Heart left ventricle (tissue), 16 donors: ENCODE results near the gene GPC2. TPM values are rescaled to one million over a fixed set of nuclear protein-coding genes. Genes with fewer than 3 reads are reported as not detected.

Experiments used
- ATAC-seq, 4 donors: fragments of 200-7000 bp; cut with Tn5 transposase; one replicate each; pipeline ENCODE4 v1.9.1; 2020 to 2022; ENCODE audit warnings: moderate library complexity in 4 of 4, mild to moderate bottlenecking in 3 of 4, moderate number of reproducible peaks in 1 of 4
- DNase-seq, 5 donors: peaks; one replicate each; pipeline ENCODE4 v3.0.0-alpha.2; 2020
- H3K27ac ChIP-seq, 12 donors: fragments of 200-600 bp; sonication (generic) in 4 of 12; one replicate each; pipeline versions ENCODE4 v1.5.0 to v1.8.0; 2016 to 2022; ENCODE audit warnings: mild to moderate bottlenecking in 2 of 12
- H3K27me3 ChIP-seq, 9 donors: fragments of 200-600 bp; sonication (generic) in 2 of 9; one replicate each; pipeline versions ENCODE4 v1.5.1 to v1.8.0; 2016 to 2022; ENCODE audit warnings: mild to moderate bottlenecking in 3 of 9
- H3K36me3 ChIP-seq, 9 donors: fragments of 200-600 bp; sonication (generic) in 2 of 9; one replicate each; pipeline versions ENCODE4 v1.5.0 to v1.8.0; 2018 to 2022; ENCODE audit warnings: mild to moderate bottlenecking in 2 of 9
- H3K4me1 ChIP-seq, 12 donors: fragments of 200-600 bp; sonication (generic) in 4 of 12; one replicate each; pipeline versions ENCODE4 v1.5.0 to v1.8.0; 2016 to 2022; ENCODE audit warnings: mild to moderate bottlenecking in 3 of 12
- H3K4me3 ChIP-seq, 12 donors: fragments of 200-600 bp; sonication (generic) in 4 of 12; one replicate each; pipeline versions ENCODE4 v1.5.0 to v1.8.0; 2017 to 2022; ENCODE audit warnings: mild to moderate bottlenecking in 9 of 12, moderate library complexity in 4 of 12
- H3K9me3 ChIP-seq, 12 donors: fragments of 200-600 bp; sonication (generic) in 4 of 12; one replicate each; pipeline versions ENCODE4 v1.5.0 to v1.8.0; 2016 to 2022; ENCODE audit warnings: mild to moderate bottlenecking in 1 of 12
- POLR2A ChIP-seq, 2 donors: fragments of 450-650 bp; IDR thresholded peaks; one replicate each; pipeline ENCODE4 v1.6.1; 2017; ENCODE audit warnings: antibody characterized with exemption in 2 of 2, mild to moderate bottlenecking in 2 of 2, moderate library complexity in 2 of 2
- WGBS, 4 donors: extraction: QIAGEN DNeasy Blood & Tissue Kit in 2 of 4; methylation state at CpG; one replicate each; pipeline versions ENCODE4 v1.1.5 to v1.1.7; 2013 to 2018; 5-methylcytosine and 5-hydroxymethylcytosine counted together
- intact Hi-C, 10 donors: fragments of 100-400 bp; cut with DNase I; formaldehyde crosslinking; loops; one replicate each; pipeline versions ENCODE4 v1.11.1 to v1.14.2; 2022
- polyA plus RNA-seq, 2 donors: library from polyadenylated mRNA; stranded (reverse); fragments of 200-250 nt; gene quantifications; one replicate each; pipeline ENCODE4 v1.2.3, GENCODE V29; 2013
- total RNA-seq, 9 donors: library from RNA; depleted of rRNA in 2 of 9; stranded (reverse); fragments of >200 nt in 2 of 9; fragmentation: NEBNext Ultra II Directional in 3 of 9; extraction: Animal tissue kit (Norgen Biotek cat#: 25700) in 3 of 9; gene quantifications; one replicate each; pipeline versions ENCODE4 v1.1.0 to v1.2.4, GENCODE V29; 2016 to 2023
- TF ChIP-seq, protein P1 (sequence below), 12 donors: fragments of 200-600 bp; sonication (generic) in 4 of 12; IDR thresholded peaks; one replicate each; pipeline versions ENCODE4 v1.5.0 to v1.8.0; 2018 to 2022; ENCODE audit warnings: antibody characterized with exemption in 12 of 12, mild to moderate bottlenecking in 5 of 12
- donor health status: ischemic (EF 13 %, LVEDD 7.1; RV severe dilation, severe dysfunction).
- donor health status: healthy with polysubstance abuse.
- donor health status: DM: no; HTN: yes; CAD: no.
- donor health status: DM: no; HTN: no; CAD: no.
- donor health status: ischemic (EF 25% LVEDD 6.9; RV normal size, moderate dysfunction).
- donor health status: ischemic (EF 25% LVEDD 5.7; RV mildly dilated, moderate dysfunction).
- donor health status: healthy.
- donor health status: DM: yes; HTN: yes; CAD: no.
- donor health status: ischemic (EF 35%, LVEDD 5.7; RV mildly dilated, moderate dysfunction).
- donor health status: nonischemic (EF 11% LVEDD 7.7; RV severe dilation, severe dysfunction).
- donor health status: DM: yes; HTN: yes; CAD: no.
- donor health status: PGD.
- donor health status: ischemic (EF 29% LVEDD 5.4; RV normal size, mild dysfunction).
- donor health status: nonischemic (EF 23%, LVEDD 6.1; RV moderate dilation, normal function).

GPC2 gene
- total and polyA plus RNA-seq, 11 donors = 0.27 to 1.1 (median 0.50) TPM; not detected in 2

DNA sequence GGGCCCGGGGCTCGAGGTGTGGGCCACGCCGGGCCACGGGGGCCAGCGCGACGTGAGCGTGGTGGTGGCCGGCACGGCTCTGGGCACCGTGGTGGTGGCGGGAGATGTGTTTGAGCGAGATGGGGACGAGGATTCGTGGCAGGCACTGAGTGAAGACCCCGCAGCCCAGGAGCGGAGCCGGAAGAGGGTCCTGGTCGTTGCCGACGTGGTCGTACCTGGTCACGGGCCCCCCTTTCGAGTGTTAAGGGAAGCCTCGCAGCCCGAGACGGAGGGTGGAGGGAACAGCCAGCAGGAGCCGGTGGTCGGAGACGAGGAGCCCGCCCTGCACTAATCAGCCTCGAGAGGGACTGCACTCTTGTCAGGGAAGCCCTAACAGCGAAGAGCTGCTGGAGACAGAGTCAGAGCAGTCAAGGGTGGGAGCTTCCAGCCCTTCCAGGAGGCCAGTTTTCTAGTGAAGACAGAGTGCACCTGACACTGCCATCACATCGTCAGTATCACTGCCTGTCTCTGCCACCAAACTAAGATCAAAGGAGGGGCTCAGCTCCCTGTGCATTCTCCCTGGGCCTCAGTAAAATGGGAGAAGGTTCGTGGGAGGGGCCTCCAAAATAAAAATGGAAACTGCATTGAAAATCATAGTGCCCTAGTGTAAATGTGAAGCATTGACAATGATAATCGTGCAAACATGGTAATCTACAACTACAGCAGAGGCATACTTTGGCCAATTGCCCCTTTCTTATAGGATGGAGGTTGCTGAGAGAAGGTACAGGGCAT is 49.1 kb downstream of the GPC2 start:
- no peak for TF ChIP-seq POLR2A (IDR thresholded peaks at IDR 0.05)
- TF ChIP-seq, protein P1, sequence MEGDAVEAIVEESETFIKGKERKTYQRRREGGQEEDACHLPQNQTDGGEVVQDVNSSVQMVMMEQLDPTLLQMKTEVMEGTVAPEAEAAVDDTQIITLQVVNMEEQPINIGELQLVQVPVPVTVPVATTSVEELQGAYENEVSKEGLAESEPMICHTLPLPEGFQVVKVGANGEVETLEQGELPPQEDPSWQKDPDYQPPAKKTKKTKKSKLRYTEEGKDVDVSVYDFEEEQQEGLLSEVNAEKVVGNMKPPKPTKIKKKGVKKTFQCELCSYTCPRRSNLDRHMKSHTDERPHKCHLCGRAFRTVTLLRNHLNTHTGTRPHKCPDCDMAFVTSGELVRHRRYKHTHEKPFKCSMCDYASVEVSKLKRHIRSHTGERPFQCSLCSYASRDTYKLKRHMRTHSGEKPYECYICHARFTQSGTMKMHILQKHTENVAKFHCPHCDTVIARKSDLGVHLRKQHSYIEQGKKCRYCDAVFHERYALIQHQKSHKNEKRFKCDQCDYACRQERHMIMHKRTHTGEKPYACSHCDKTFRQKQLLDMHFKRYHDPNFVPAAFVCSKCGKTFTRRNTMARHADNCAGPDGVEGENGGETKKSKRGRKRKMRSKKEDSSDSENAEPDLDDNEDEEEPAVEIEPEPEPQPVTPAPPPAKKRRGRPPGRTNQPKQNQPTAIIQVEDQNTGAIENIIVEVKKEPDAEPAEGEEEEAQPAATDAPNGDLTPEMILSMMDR (IDR thresholded peaks at IDR 0.05) = no peak
- H3K9me3 ChIP-seq = no peaks in the 10 kb centered on the region
- peak overlapping the region; percentile 74 to 99 (median 94) for H3K4me3 ChIP-seq
- H3K27ac ChIP-seq = peak overlapping the region in 11 of 12 donors; percentile 88 to 98 (median 97)
- H3K4me1 ChIP-seq = peaks cover 0 to 41% (median 18%) of the 10 kb centered on the region in 12 donors
- intact Hi-C loops = loop anchor here in 8 of 10 donors (1.0 to 5.0 kb wide), 7 partner anchors 9 to 216 kb away; partner anchors contain the start of genes AP4M1 (in 2 of the 8), MCM7 (in 2 of the 8), AZGP1 (in 1 of the 8) and CNPY4 (in 1 of the 8)
- no peak for DNase-seq
- no peaks in the 10 kb centered on the region for H3K27me3 ChIP-seq
- ATAC-seq = peak in 1 of 4 donors; percentile 1
- 4 to 13% (median 6%) methylated on average over 12 to 37 of the region's 37 CpGs for WGBS, 4 donors
- no peaks in the 10 kb centered on the region for H3K36me3 ChIP-seq

DNA sequence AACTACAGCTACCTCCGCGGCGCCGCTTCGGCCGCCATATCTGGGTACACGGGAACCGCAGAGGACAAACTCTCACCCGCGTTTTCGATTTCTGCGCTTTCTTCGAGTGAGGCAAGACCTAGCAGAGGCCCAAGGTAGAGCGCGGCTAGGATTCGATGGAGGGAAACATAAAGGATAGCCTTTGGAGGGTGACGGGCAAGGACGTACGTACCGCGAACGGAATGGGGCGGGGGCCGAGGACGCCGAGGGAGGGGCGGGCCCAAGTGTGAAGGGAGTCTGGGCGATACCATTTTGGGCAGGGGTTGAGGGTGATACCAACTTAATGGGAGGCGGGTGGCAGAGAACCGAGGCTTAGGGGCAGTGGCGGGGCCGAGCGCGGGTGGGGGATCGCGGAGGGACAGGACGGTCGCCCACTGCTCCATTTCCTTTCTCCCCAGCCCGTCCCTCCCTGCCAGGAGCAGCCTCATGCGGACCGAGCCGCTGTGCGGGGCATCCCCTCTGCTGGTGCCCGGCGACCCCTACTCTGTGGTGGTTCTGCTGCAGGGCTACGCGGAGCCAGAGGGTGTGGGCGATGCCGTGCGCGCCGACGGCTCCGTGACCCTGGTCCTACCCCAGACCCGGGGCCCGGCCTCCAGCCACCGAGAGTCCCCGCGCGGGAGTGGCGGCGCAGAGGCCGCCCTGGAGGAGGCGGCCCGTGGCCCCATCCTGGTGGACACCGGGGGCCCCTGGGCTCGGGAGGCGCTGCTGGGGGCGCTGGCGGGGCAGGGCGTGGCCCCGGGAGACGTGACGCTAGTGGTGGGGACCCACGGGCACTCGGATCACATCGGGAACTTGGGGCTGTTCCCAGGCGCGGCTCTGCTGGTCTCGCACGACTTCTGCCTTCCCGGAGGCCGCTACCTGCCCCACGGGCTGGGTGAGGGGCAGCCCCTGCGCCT is 50.0 kb downstream of the GPC2 start, which contains the start of gene MBLAC1:
Gene MBLAC1, plus strand, starts transcription at position 37 of the 935 bp plus-strand sequence. Its CDS starts 429 bp downstream, at position 466.
- intact Hi-C loops = loop anchor here in 8 of 10 donors (1.0 to 5.0 kb wide), 7 partner anchors 8 to 215 kb away; partner anchors contain the start of genes AP4M1 (in 2 of the 8), MCM7 (in 2 of the 8), AZGP1 (in 1 of the 8) and CNPY4 (in 1 of the 8)
- no peaks in the 10 kb centered on the region for H3K9me3 ChIP-seq
- ATAC-seq = peak; percentile 91 to 95 (median 94)

DNA sequence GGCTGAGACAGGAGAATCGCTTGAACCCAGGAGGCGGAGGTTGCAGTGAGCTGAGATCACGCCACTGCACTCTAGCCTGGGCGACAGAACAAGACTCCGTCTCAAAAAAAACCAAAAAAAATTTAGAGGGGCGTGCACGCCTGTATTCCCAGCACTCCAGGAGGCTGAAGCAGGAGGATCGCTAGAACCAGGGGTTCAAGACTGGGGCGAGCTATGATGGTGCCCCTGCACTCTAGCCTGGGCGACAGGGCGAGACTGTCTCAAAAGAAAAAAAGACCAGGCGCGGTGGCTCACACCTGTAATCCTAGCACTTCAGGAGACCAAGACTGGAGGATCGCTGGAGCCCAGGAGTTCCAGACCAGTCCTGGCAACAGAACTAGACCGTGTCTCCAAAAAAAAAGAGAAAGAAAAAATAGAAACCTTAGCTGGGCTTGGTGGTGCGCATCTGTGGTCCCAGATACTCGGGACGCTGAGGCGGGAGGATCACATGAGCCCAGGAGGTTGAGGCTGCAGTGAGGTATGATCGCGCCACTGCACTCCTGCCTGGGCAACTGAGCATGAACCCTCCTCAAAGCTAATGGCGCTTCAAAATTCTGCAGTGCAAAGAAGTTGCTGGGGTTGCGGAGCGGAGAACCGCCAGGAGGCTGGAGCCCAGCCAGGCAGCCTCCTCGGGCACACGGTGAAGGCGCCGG is 50.8 kb downstream of the GPC2 start:
- peak in 3 of 4 donors; percentile 32 to 43 (median 41) for ATAC-seq
- peak overlapping the region; percentile 74 to 99 (median 94) for H3K4me3 ChIP-seq
- peaks cover 0 to 41% (median 18%) of the 10 kb centered on the region in 12 donors for H3K4me1 ChIP-seq
- TF ChIP-seq, protein P1 (IDR thresholded peaks at IDR 0.05) = no peak
- no peak for TF ChIP-seq POLR2A (IDR thresholded peaks at IDR 0.05)
- no peak for DNase-seq
- no peaks in the 10 kb centered on the region for H3K9me3 ChIP-seq
- WGBS, 4 donors = 16 to 20% (median 17%) methylated on average over 29 of the region's 29 CpGs
- H3K36me3 ChIP-seq = peaks cover 0 to 4% (median 0%) of the 10 kb centered on the region in 9 donors
- H3K27ac ChIP-seq = peak overlapping the region; percentile 88 to 99 (median 97)
- H3K27me3 ChIP-seq = no peaks in the 10 kb centered on the region
- intact Hi-C loops = loop anchor here in 8 of 10 donors (2.0 to 5.0 kb wide), 6 partner anchors 26 to 214 kb away; partner anchors contain the start of genes AP4M1 (in 2 of the 8), MCM7 (in 2 of the 8), AZGP1 (in 1 of the 8) and COPS6 (in 1 of the 8)

More for the DNA sequence above, 50.0 kb downstream of the GPC2 start, which contains the start of gene MBLAC1:
- H3K27ac ChIP-seq = peak within 1 kb of the TSS; percentile 88 to 99 (median 97)
- peak in 1 of 2 donors; percentile 28 for TF ChIP-seq POLR2A (IDR thresholded peaks at IDR 0.05)
- TF ChIP-seq, protein P1 (IDR thresholded peaks at IDR 0.05) = no peak
- no peaks in the 10 kb centered on the region for H3K27me3 ChIP-seq
- DNase-seq = peak; percentile 90 to 93 (median 91)
- peaks cover 0 to 41% (median 18%) of the 10 kb centered on the region in 12 donors for H3K4me1 ChIP-seq
- WGBS, 4 donors = 0 to 2% (median 1%) methylated on average over 53 to 85 of the region's 85 CpGs
- H3K4me3 ChIP-seq = peak within 1 kb of the TSS; percentile 74 to 99 (median 94)
- H3K36me3 ChIP-seq = peaks cover 0 to 4% (median 0%) of the 10 kb centered on the region in 9 donors
